ENCODE results near the gene RCSD1. TPM values are rescaled to one million over a fixed set of nuclear protein-coding genes. Genes with fewer than 3 reads are reported as not detected.

The RCSD1 gene
- polyA plus RNA-seq, 3 donors = 116 to 218 (median 216) TPM

- Mint-ChIP-seq H3K9me3 (peaks cover 0 to 8% (median 4%) of the 10 kb centered on the region in 7 donors), H3K4me3 (peak overlapping the region in 1 of 2 donors; percentile 62), H3K27me3 (ENCODE audit: low read depth in 3 of 3) (peaks cover 0 to 6% (median 0%) of the 10 kb centered on the region in 3 donors), H3K4me1 (peaks cover 72% of the 10 kb centered on the region), H3K36me3 (no peaks in the 10 kb centered on the region), H3K27ac (peak overlapping the region; percentile 93 to 98 (median 95))
- Histone ChIP-seq H3K4me3 (replicated peaks in 1 of 3; ENCODE audit: low read depth in 2 of 3, low read length in 3 of 3) (peak overlapping the region in 1 of 3 experiments; percentile 56), H4K20me1 (ENCODE audit: insufficient read depth, low read length) (no peaks in the 10 kb centered on the region), H3K4me1 (ENCODE audit: control insufficient read depth in 1 of 2, insufficient read depth in 2 of 2, low read length in 2 of 2) (peaks cover 67 to 74% of the 10 kb centered on the region in 2 donors), H3K27me3 (ENCODE audit: control insufficient read depth in 2 of 2, insufficient read depth in 2 of 2, low read length in 2 of 2) (no peaks in the 10 kb centered on the region), H2AFZ (ENCODE audit: insufficient read depth, low read depth, low read length, poor library complexity, severe bottlenecking) (peak overlapping the region; percentile 30), H3K4me2 (replicated peaks; ENCODE audit: extremely low read depth, low read length, poor library complexity, severe bottlenecking) (peak overlapping the region; percentile 69), H3K9me3 (replicated peaks in 1 of 2; ENCODE audit: control insufficient read depth in 1 of 2, insufficient read depth in 1 of 2, low read length in 2 of 2) (no peaks in the 10 kb centered on the region), H3K27ac (ENCODE audit: low read depth in 1 of 2, low read length in 2 of 2) (peak overlapping the region in 1 of 2 donors; percentile 82), H3K79me2 (ENCODE audit: insufficient read depth, low read length) (peaks cover 23% of the 10 kb centered on the region), H3K9ac (ENCODE audit: insufficient read depth, low read length, poor library complexity, severe bottlenecking) (no peak overlapping the region), H3K36me3 (replicated peaks in 1 of 2; ENCODE audit: control insufficient read depth in 1 of 2, insufficient read depth in 2 of 2, low read length in 2 of 2) (no peaks in the 10 kb centered on the region)
- TF ChIP-seq CTCF (IDR thresholded peaks at IDR 0.05) = no peak
- intact Hi-C loops (cut with micrococcal nuclease) = loop anchor here in 1 of 2 donors (2.0 kb wide), 1 partner anchor 14 kb away; no protein-coding TSS in a partner anchor
- 59% methylated on average over 13 of the region's 13 CpGs for WGBS (ENCODE audit: insufficient coverage)
- no peak for DNase-seq
Observed at GRCh38 chr1:167618366-167618765, 11.7 kb upstream of the RCSD1 start.

- Mint-ChIP-seq H3K27ac (peak overlapping the region in 6 of 7 donors; percentile 93 to 98 (median 95)), H3K4me3 (peak overlapping the region in 1 of 2 donors; percentile 62), H3K27me3 (ENCODE audit: low read depth in 3 of 3) (peaks cover 0 to 6% (median 0%) of the 10 kb centered on the region in 3 donors), H3K9me3 (peaks cover 0 to 8% (median 4%) of the 10 kb centered on the region in 7 donors), H3K36me3 (no peaks in the 10 kb centered on the region), H3K4me1 (peaks cover 71% of the 10 kb centered on the region)
- Histone ChIP-seq H3K9me3 (replicated peaks in 1 of 2; ENCODE audit: control insufficient read depth in 1 of 2, insufficient read depth in 1 of 2, low read length in 2 of 2) (no peaks in the 10 kb centered on the region), H3K79me2 (ENCODE audit: insufficient read depth, low read length) (peaks cover 22% of the 10 kb centered on the region), H3K27ac (ENCODE audit: low read depth in 1 of 2, low read length in 2 of 2) (peak overlapping the region in 1 of 2 donors; percentile 82), H2AFZ (ENCODE audit: insufficient read depth, low read depth, low read length, poor library complexity, severe bottlenecking) (peak overlapping the region; percentile 30), H3K4me2 (replicated peaks; ENCODE audit: extremely low read depth, low read length, poor library complexity, severe bottlenecking) (peak overlapping the region; percentile 69), H3K9ac (ENCODE audit: insufficient read depth, low read length, poor library complexity, severe bottlenecking) (no peak overlapping the region), H3K27me3 (ENCODE audit: control insufficient read depth in 2 of 2, insufficient read depth in 2 of 2, low read length in 2 of 2) (no peaks in the 10 kb centered on the region), H3K36me3 (replicated peaks in 1 of 2; ENCODE audit: control insufficient read depth in 1 of 2, insufficient read depth in 2 of 2, low read length in 2 of 2) (no peaks in the 10 kb centered on the region), H4K20me1 (ENCODE audit: insufficient read depth, low read length) (no peaks in the 10 kb centered on the region), H3K4me3 (replicated peaks in 1 of 3; ENCODE audit: low read depth in 2 of 3, low read length in 3 of 3) (peak overlapping the region in 1 of 3 experiments; percentile 56), H3K4me1 (ENCODE audit: control insufficient read depth in 1 of 2, insufficient read depth in 2 of 2, low read length in 2 of 2) (peaks cover 63 to 71% of the 10 kb centered on the region in 2 donors)
- no peak for DNase-seq
- intact Hi-C loops (cut with micrococcal nuclease) = loop anchor here in 1 of 2 donors (2.0 kb wide), 1 partner anchor 14 kb away; no protein-coding TSS in a partner anchor
- no peak for TF ChIP-seq CTCF (IDR thresholded peaks at IDR 0.05)
- no CpG with 5 or more reads among the region's 3 CpGs for WGBS (ENCODE audit: insufficient coverage)
Observed at GRCh38 chr1:167618789-167619188, 11.2 kb upstream of the RCSD1 start.

Data from CD14-positive monocyte (primary cell).